SKM-1 treated with dmso at 0.1 percent for 144 hours (cell line): ENCODE data around the gene PLXDC1.
"Not testable (repeated sequence)": the region's sequence is repeated elsewhere in the genome, so short reads cannot be mapped to it uniquely, and the experiment has no call there.

ENCODE experiments used
- DNase-seq: peaks from one replicate; lab custom pipeline; 2025; ENCODE audit not compliant: unreplicated experiment; lab: John Stamatoyannopoulos, UW

Gene PLXDC1

GRCh38 chr17:39126436-39126835 lies 25.0 kb downstream of the PLXDC1 start:
- no peak for DNase-seq

- DNase-seq, result no peak
Observed at GRCh38 chr17:39125143-39125875, 26.1 kb downstream of the PLXDC1 start.

DNA sequence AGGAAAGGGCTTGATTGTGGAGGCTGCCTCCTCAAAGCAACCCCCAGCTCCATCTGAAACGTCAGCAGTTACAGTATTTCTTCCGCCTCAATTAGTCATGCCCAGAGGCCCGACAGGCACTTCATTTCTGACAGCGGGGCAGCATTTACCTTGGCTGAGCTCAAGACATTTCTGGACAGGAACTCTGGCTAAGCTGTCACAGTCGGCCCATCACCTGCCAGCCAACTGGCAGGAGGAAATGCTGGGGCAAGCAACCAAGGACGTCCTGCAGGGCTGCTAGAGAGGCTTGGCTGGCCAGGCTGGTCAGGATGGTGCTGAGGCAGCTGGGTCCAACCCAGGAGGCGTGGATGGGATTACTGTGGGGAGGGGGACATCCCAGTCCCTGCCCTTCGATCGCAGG lies 27.8 kb downstream of the PLXDC1 start:
- no peak for DNase-seq

DNA sequence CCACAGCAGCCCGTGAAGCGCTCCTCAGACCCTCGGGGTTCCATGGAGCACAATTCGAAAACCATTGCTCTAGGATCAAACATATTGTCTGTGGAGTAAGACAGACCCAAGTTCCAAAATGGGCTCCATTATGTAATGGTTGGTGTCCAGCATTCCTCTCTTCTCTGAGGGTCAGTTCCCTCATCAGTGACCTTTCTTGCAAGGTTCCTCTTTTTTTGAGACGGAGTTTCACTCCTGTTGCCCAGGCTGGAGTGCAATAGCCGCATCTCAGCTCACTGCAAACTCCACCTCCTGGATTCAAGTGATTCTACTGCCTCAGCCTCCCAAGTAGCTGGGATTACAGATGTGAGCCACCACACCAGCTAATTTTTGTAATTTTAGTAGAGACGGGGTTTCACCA lies 28.4 kb downstream of the PLXDC1 start:
- peak; percentile 11 for DNase-seq

GRCh38 chr17:39121919-39122318 lies 29.5 kb downstream of the PLXDC1 start:
- not testable (repeated sequence) for DNase-seq

GRCh38 chr17:39118674-39119419 lies 32.6 kb downstream of the PLXDC1 start:
- DNase-seq, result peak; percentile 81

- DNase-seq, result no peak
Observed at GRCh38 chr17:39116224-39116623, 35.2 kb downstream of the PLXDC1 start.

GRCh38 chr17:39115135-39115534 lies 36.3 kb downstream of the PLXDC1 start:
- DNase-seq, result no peak

- DNase-seq, result no peak
Observed at GRCh38 chr17:39114723-39115122, 36.7 kb downstream of the PLXDC1 start.

- DNase-seq, result no peak
Observed at GRCh38 chr17:39113871-39114270, 37.6 kb downstream of the PLXDC1 start.

DNA sequence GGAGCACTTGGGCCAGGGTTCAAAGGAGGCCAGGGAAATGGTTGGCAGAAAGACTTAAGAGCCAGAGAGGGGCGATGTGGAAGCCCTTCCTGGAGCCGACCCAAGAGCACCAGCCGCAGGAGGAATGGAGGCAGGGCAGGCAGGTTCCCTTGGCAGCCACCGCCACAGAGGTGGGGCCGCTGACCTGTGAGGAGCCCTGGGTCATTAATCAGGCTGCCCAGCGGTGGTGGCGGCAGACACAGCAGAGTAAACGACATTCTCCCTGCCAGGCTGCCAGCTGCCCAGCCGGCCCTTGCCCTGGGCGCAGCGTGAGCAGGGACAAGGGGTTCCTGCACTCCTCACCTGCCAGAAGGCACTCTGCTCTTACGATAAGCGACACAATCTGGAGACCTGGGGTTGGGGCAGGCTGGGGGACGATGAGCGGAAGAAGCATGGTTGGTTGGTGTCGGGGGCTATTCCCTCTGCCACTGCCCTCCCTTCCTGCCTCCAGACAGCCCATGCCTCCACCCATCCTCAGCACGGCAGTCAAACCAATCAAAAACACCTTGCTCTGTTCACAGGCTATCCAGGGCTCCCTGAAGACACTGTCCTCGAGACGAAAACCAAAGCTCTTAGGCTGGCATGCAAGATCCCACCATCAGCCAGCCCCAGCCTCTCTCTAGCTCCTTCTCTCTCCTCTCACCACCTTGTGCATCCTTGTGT lies 40.9 kb downstream of the PLXDC1 start:
- no peak for DNase-seq

- no peak for DNase-seq
Observed at GRCh38 chr17:39108461-39109375, 42.7 kb downstream of the PLXDC1 start.

DNA sequence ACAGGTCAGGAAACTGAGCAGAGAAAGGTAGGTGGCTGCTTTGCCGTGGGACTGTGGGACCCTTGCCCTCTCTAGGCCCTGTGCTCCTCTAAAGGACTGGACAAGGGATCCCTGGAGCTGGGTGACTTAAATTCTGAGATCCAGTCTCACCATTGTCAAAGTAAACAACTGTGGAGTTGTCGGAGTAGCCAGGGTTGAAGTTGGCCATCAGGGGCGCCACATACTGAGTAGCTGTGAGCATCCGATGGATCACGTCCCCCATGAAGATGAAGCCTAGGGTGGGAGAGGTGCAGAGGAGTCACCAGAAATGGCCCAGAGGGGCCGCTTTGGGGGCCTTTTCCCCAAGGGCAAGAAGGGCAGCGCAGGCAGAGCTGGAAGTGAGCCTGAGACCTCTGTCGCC lies 43.5 kb downstream of the PLXDC1 start:
- DNase-seq, result no peak

- DNase-seq, result no peak
Observed at GRCh38 chr17:39107155-39107554, 44.3 kb downstream of the PLXDC1 start.

GRCh38 chr17:39105705-39106104 lies 45.7 kb downstream of the PLXDC1 start:
- DNase-seq, result no peak

DNA sequence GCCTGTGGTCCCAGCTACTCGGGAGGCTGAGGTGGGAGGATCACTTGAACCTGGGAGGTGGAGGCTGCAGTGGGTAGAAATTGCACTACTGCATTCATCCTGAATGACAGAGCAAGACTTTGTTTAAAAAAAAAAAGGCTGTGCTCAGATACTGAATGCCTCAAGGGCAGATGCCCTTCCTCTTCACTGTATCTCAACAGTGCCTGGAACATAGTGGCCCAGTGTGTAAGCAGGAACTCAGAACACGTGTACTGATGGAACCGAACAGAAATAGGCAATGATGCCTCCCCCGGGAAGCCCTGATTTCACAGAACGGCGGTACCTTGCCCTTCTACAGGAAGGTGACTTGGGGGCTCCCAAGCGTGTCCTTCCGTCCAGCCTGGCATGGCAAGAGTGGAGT lies 46.8 kb downstream of the PLXDC1 start:
- no peak for DNase-seq

DNA sequence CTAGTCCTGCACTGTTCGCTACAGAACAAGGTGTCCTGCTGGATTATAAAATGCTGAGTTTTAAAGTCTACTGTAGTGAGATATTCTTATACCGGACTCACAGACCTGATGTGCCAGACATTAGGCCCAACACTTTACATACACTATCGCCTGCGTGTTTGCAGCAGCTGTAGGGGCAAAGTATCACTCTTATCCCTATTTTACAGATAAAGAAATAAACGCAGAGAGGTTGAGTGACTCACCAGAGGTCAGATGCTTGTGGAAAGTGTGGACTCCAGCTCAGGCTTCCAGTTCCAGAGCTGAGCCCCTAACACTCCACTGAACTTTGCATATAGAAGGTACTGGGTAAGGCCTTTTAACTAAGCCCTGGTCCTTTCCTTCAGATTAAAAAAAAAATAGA lies 47.4 kb downstream of the PLXDC1 start:
- no peak for DNase-seq

GRCh38 chr17:39101091-39101490 lies 50.3 kb downstream of the PLXDC1 start:
- DNase-seq, result no peak

GRCh38 chr17:39100530-39100929 lies 50.9 kb downstream of the PLXDC1 start:
- no peak for DNase-seq

- no peak for DNase-seq
Observed at GRCh38 chr17:39099663-39100286, 51.7 kb downstream of the PLXDC1 start.
